IMR-90 (cell line): ENCODE measurements around the gene RASAL1.

Source experiments
- BHLHE40 ChIP-seq: fragments of 150-350 bp; IDR thresholded peaks from 2 replicates; pipeline ENCODE4 v1.6.1; 2016; ENCODE audit warnings: mild to moderate bottlenecking, low read depth, low read length
- POLR2A ChIP-seq: IDR thresholded peaks from 2 replicates; pipeline ENCODE4 v1.6.1; 2012; ENCODE audit warnings: mild to moderate bottlenecking, low read depth, low read length
- RAD21 ChIP-seq: IDR thresholded peaks from 2 replicates; pipeline ENCODE4 v1.6.1; 2012; ENCODE audit warnings: low read length, improper control_type of control experiment
- SMC3 ChIP-seq: fragments of 150-350 bp; IDR thresholded peaks from 2 replicates; pipeline ENCODE4 v1.6.1; 2016; ENCODE audit warnings: low read depth, mild to moderate bottlenecking, antibody characterized with exemption, low read length, moderate library complexity
- TF ChIP-seq, protein P1 (sequence below): conservative IDR thresholded peaks from 2 replicates; pipeline ENCODE4 v1.5.1; 2012; ENCODE audit warnings: mild to moderate bottlenecking, low read depth, low read length, improper control_type of control experiment

DNA sequence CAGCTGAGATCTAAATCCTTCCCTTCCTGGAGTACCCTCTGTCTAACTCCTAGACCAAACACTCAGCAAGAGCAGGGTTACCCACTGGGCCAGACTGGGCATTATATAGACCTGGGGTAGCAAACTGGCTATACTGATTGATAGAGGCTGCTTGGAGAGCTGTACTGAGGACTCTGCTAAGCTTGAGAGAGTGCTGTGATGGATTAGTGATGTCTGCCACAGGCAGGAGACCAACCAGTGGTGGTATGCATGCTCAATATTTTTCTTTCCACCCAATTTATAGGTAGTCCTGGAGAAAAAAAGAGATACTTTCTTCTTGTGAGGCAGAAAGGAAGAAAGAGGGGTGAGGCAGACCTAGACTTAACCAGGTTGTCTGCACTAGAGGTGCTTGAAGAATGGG lies 45.7 kb downstream of the RASAL1 start:
- no peak for TF ChIP-seq POLR2A
- TF ChIP-seq, protein P1, sequence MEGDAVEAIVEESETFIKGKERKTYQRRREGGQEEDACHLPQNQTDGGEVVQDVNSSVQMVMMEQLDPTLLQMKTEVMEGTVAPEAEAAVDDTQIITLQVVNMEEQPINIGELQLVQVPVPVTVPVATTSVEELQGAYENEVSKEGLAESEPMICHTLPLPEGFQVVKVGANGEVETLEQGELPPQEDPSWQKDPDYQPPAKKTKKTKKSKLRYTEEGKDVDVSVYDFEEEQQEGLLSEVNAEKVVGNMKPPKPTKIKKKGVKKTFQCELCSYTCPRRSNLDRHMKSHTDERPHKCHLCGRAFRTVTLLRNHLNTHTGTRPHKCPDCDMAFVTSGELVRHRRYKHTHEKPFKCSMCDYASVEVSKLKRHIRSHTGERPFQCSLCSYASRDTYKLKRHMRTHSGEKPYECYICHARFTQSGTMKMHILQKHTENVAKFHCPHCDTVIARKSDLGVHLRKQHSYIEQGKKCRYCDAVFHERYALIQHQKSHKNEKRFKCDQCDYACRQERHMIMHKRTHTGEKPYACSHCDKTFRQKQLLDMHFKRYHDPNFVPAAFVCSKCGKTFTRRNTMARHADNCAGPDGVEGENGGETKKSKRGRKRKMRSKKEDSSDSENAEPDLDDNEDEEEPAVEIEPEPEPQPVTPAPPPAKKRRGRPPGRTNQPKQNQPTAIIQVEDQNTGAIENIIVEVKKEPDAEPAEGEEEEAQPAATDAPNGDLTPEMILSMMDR = no peak
- TF ChIP-seq BHLHE40 = no peak
- no peak for TF ChIP-seq RAD21
- no peak for TF ChIP-seq SMC3
